CD4-positive, alpha-beta T cell (primary cell): Measurements from ENCODE around the gene HORMAD1. TPM values are rescaled to one million over a fixed set of nuclear protein-coding genes. Genes with fewer than 3 reads are reported as not detected.
"Not testable (repeated sequence)": the region's sequence is repeated elsewhere in the genome, so short reads cannot be mapped to it uniquely, and the experiment has no call there.

ENCODE experiments used
- ATAC-seq: fragments of 200-7000 bp; cut with Tn5 transposase; one replicate; pipeline ENCODE4 v1.10.0; 2022; ENCODE audit warnings: mild to moderate bottlenecking; ENCODE audit not compliant: poor library complexity
- CTCF ChIA-PET: fragments of 350-600 bp; sonication (Branson Sonifier 250); formaldehyde crosslinking; loops from one replicate; lab custom pipeline; 2021; ENCODE audit warnings: antibody characterized with exemption, inconsistent platforms; lab: Charles Lee
- POLR2A ChIA-PET: fragments of 350-600 bp; sonication (Branson Sonifier 250); formaldehyde crosslinking; loops from one replicate; lab custom pipeline; 2021; ENCODE audit warnings: antibody characterized with exemption, inconsistent platforms; lab: Charles Lee
- DNase-seq, 14 experiments: peaks; one replicate each; pipeline ENCODE4 v3.0.0-alpha.2; 2013 to 2020; ENCODE audit warnings: mixed read lengths in 2 of 14
- H3K27ac ChIP-seq, 2 donors: one replicate each; pipeline versions ENCODE4 v1.5.1 to v1.7.0; 2013; ENCODE audit warnings: low read length in 2 of 2, low read depth in 1 of 2, mild to moderate bottlenecking in 1 of 2
- H3K27me3 ChIP-seq, 2 experiments: 1 replicate in 1 of 2; 2 replicates in 1 of 2; pipeline versions ENCODE4 v1.6.1 to v1.7.0; 2013; ENCODE audit warnings: low read length in 2 of 2, control low read depth in 1 of 2, mild to moderate bottlenecking in 1 of 2, moderate library complexity in 1 of 2; ENCODE audit not compliant: insufficient read depth in 2 of 2, control insufficient read depth in 1 of 2
- H3K36me3 ChIP-seq: one replicate; pipeline ENCODE4 v1.6.1; 2013; ENCODE audit warnings: low read length, control low read depth; ENCODE audit not compliant: insufficient read depth
- H3K4me1 ChIP-seq: one replicate; pipeline ENCODE4 v1.6.1; 2013; ENCODE audit warnings: low read length, control low read depth; ENCODE audit not compliant: insufficient read depth
- H3K4me3 ChIP-seq: one replicate; pipeline ENCODE4 v1.5.1; 2013; ENCODE audit warnings: mild to moderate bottlenecking, low read length, moderate library complexity
- H3K9me3 ChIP-seq, 2 experiments: 1 replicate in 1 of 2; 2 replicates in 1 of 2; pipeline versions ENCODE4 v1.6.1 to v1.7.0; 2013; ENCODE audit warnings: low read length in 2 of 2, mild to moderate bottlenecking in 2 of 2, control low read depth in 1 of 2, moderate library complexity in 1 of 2; ENCODE audit not compliant: control insufficient read depth in 1 of 2, insufficient read depth in 1 of 2
- H3K27ac Mint-ChIP-seq: one replicate; pipeline ENCODE4 v1.8.0; 2020; ENCODE audit warnings: mixed read lengths
- H3K27me3 Mint-ChIP-seq: one replicate; pipeline ENCODE4 v1.8.0; 2021; ENCODE audit warnings: mixed read lengths
- H3K36me3 Mint-ChIP-seq: one replicate; pipeline ENCODE4 v1.8.0; 2021; ENCODE audit warnings: low read depth, mixed read lengths
- H3K4me1 Mint-ChIP-seq: one replicate; pipeline ENCODE4 v1.8.0; 2021; ENCODE audit warnings: low read depth, mixed read lengths
- H3K4me3 Mint-ChIP-seq: one replicate; pipeline ENCODE4 v1.8.0; 2020; ENCODE audit warnings: mild to moderate bottlenecking, mixed read lengths
- H3K9me3 Mint-ChIP-seq: one replicate; pipeline ENCODE4 v1.8.0; 2020; ENCODE audit warnings: mixed read lengths
- CTCF ChIP-seq: fragments of 200-600 bp; IDR thresholded peaks from one replicate; pipeline ENCODE4 v1.8.0; 2022; ENCODE audit warnings: antibody characterized with exemption, mild to moderate bottlenecking
- intact Hi-C, 2 experiments: fragments of 100-400 bp; cut with DNase I in 1 of 2; cut with micrococcal nuclease in 1 of 2; formaldehyde crosslinking; loops; one replicate each; pipeline versions ENCODE4 v1.15.1 to v1.9.0; 2023 to 2025; cut with DNase I, micrococcal nuclease
- polyA plus RNA-seq, 2 donors: library from polyadenylated mRNA; unstranded; fragments of 120-200 nt; gene quantifications; one replicate each; pipeline ENCODE4 v1.2.1, GENCODE V29; 2013
- total RNA-seq, 174 experiments: library from RNA in 2 of 174; stranded (reverse) in 2 of 174; gene quantifications; one replicate each; pipeline ENCODE4 v1.2.3 and lab custom pipeline; 2021 to 2026

The HORMAD1 gene
- total RNA-seq: not detected
- polyA plus RNA-seq (2013, experiment 1 of 2): 0.20 TPM
- 0.19 TPM for polyA plus RNA-seq (2013, experiment 2 of 2)
- total RNA-seq (lab: John Stamatoyannopoulos, UW): 0 to 1.2 (median 0.24) reads per million in 172 experiments

GRCh38 chr1:150720703-150721102 lies at the start of gene HORMAD1:
Gene HORMAD1 (minus strand): TSS chr1:150720895. CDS start chr1:150719505, 1,390 bp downstream.
- H3K4me3 ChIP-seq: no peak within 1 kb of the TSS
- H3K36me3 ChIP-seq: no peaks in the 10 kb centered on the region
- ATAC-seq (no peak), DNase-seq (peak in 1 of 14 experiments; percentile 13)
- H3K9me3 Mint-ChIP-seq: no peaks in the 10 kb centered on the region
- no peak within 1 kb of the TSS for H3K4me3 Mint-ChIP-seq
- no peaks in the 10 kb centered on the region for H3K27me3 ChIP-seq
- TF ChIP-seq CTCF: no peak
- H3K27ac ChIP-seq: no peak within 1 kb of the TSS
- H3K9me3 ChIP-seq: peaks cover 0 to 8% of the 10 kb centered on the region in 2 experiments
- no peaks in the 10 kb centered on the region for H3K27me3 Mint-ChIP-seq
- H3K36me3 Mint-ChIP-seq: no peaks in the 10 kb centered on the region
- no peak within 1 kb of the TSS for H3K27ac Mint-ChIP-seq
- H3K4me1 Mint-ChIP-seq: no peaks in the 10 kb centered on the region
- intact Hi-C loops: no loop called here
- H3K4me1 ChIP-seq: no peaks in the 10 kb centered on the region
- ChIA-PET CTCF (no interaction called here), POLR2A (no interaction called here)

- Mint-ChIP-seq H3K4me3 (peak overlapping the region; percentile 17), H3K4me1 (peaks cover 59% of the 10 kb centered on the region), H3K36me3 (peaks cover 21% of the 10 kb centered on the region), H3K27ac (peak overlapping the region; percentile 97)
- CTCF ChIA-PET, H3K9me3 ChIP-seq, H3K27me3 ChIP-seq, DNase-seq, POLR2A ChIA-PET, ATAC-seq, H3K27ac ChIP-seq, H3K9me3 Mint-ChIP-seq, H3K36me3 ChIP-seq, H3K4me3 ChIP-seq, H3K27me3 Mint-ChIP-seq: not testable (repeated sequence)
- intact Hi-C loops: loop anchor here in 1 of 2 experiments (5.0 kb wide), 1 partner anchor 110 kb away; the partner anchor contains the start of gene ARNT
- peaks cover 29% of the 10 kb centered on the region for H3K4me1 ChIP-seq
Observed at GRCh38 chr1:150767704-150768103, 47.0 kb upstream of the HORMAD1 start.

- ChIA-PET CTCF (interaction anchor here (1.2 kb wide), 1 partner anchor 214 kb away, joined by 3 read pairs; no protein-coding TSS in a partner anchor), POLR2A (interaction anchor here (0.6 to 2.5 kb wide), 11 partner anchors 10 to 537 kb away, joined by 3 to 9 read pairs (median 3); partner anchors contain the start of genes ENSA, GOLPH3L, MINDY1 and RPRD2)
- Mint-ChIP-seq H3K4me3 (peak overlapping the region; percentile 98), H3K36me3 (peaks cover 30% of the 10 kb centered on the region), H3K4me1 (peaks cover 62% of the 10 kb centered on the region), H3K27ac (peak overlapping the region; percentile 97)
- not testable (repeated sequence) for H3K27me3 ChIP-seq, H3K27me3 Mint-ChIP-seq, H3K9me3 ChIP-seq, H3K36me3 ChIP-seq, H3K9me3 Mint-ChIP-seq, ATAC-seq
- intact Hi-C loops: loop anchor here in 1 of 2 experiments (1.0 to 5.0 kb wide), 2 partner anchors 69 to 111 kb away; partner anchors contain the start of genes ARNT and GOLPH3L
- peak overlapping the region; percentile 56 for H3K4me3 ChIP-seq
- peak in 2 of 14 experiments; percentile 1 to 12 for DNase-seq
- peaks cover 23% of the 10 kb centered on the region for H3K4me1 ChIP-seq
- H3K27ac ChIP-seq: peak overlapping the region in 1 of 2 donors; percentile 62
Observed at GRCh38 chr1:150765977-150766301, 45.2 kb upstream of the HORMAD1 start.

GRCh38 chr1:150765296-150765976 lies 44.7 kb upstream of the HORMAD1 start, which contains the start of gene CTSS:
Gene CTSS (minus strand): TSS chr1:150765778. CDS start chr1:150764763, 1,015 bp downstream.
- H3K9me3 Mint-ChIP-seq: no peaks in the 10 kb centered on the region
- Histone ChIP-seq H3K27ac (peak within 1 kb of the TSS in 1 of 2 donors; percentile 62), H3K4me3 (peak within 1 kb of the TSS; percentile 56), H3K36me3 (no peaks in the 10 kb centered on the region), H3K9me3 (no peaks in the 10 kb centered on the region), H3K27me3 (no peaks in the 10 kb centered on the region), H3K4me1 (peaks cover 24% of the 10 kb centered on the region)
- H3K27me3 Mint-ChIP-seq: no peaks in the 10 kb centered on the region
- peaks cover 59% of the 10 kb centered on the region for H3K4me1 Mint-ChIP-seq
- H3K4me3 Mint-ChIP-seq: peak within 1 kb of the TSS; percentile 98
- peak; percentile 64 for ATAC-seq
- H3K27ac Mint-ChIP-seq: peak within 1 kb of the TSS; percentile 97
- H3K36me3 Mint-ChIP-seq: peaks cover 34% of the 10 kb centered on the region
- POLR2A ChIA-PET: interaction anchor here (0.7 to 2.5 kb wide), 12 partner anchors 9 to 402 kb away, joined by 3 to 9 read pairs (median 3); partner anchors contain the start of genes ENSA, GOLPH3L, MCL1 and MINDY1
- intact Hi-C loops: loop anchor here in 1 of 2 experiments (1.0 to 5.0 kb wide), 2 partner anchors 68 to 112 kb away; partner anchors contain the start of genes ARNT and GOLPH3L
- CTCF ChIA-PET: interaction anchor here (1.2 kb wide), 1 partner anchor 215 kb away, joined by 3 read pairs; no protein-coding TSS in a partner anchor
- no peak for TF ChIP-seq CTCF
- DNase-seq: peak in 3 of 14 experiments; percentile 64 to 68 (median 66)
